HepG2 (cell line): ENCODE measurements around the gene TBX3. TPM values are rescaled to one million over a fixed set of nuclear protein-coding genes. Genes with fewer than 3 reads are reported as not detected.

Experiments used
- ATAC-seq: fragments of 200-7000 bp; cut with Tn5 transposase; 3 replicates; pipeline ENCODE4 v1.9.1; 2020; ENCODE audit warnings: mild to moderate bottlenecking, moderate library complexity
- BruUV-seq: library from RNA; stranded (reverse); fragments of 400-500 nt; replicated peaks from 2 replicates; lab custom pipeline; 2021; lab: Mats Ljungman, UMichigan
- CTCF ChIA-PET: fragments of 300-600 bp; formaldehyde crosslinking; extraction: SDS; loops from one replicate; lab custom pipeline; 2021; ENCODE audit warnings: low total read pairs, inconsistent platforms, low intra/inter-chr PET ratio; lab: Yijun Ruan, JAX
- POLR2A ChIA-PET: fragments of 350-600 bp; sonication (Branson Sonifier 250); formaldehyde crosslinking; loops from one replicate; lab custom pipeline; 2020; ENCODE audit warnings: antibody characterized with exemption, inconsistent platforms; lab: Yijun Ruan, JAX
- DNase-seq: peaks from one replicate; pipeline ENCODE4 v3.0.0-alpha.2; 2015; ENCODE audit warnings: low spot score
- FAIRE-seq: peaks from 3 replicates; lab custom pipeline; 2011; peaks lifted over from hg19 to GRCh38; lab: Jason Lieb, UNC
- H2AFZ ChIP-seq: one replicate; pipeline ENCODE4 v1.6.1; 2011; ENCODE audit warnings: low read length, inconsistent platforms
- H3K27ac ChIP-seq: fragments of 300-600 bp; 3 replicates; pipeline ENCODE4 v1.8.0; 2011; ENCODE audit warnings: mixed run types, mild to moderate bottlenecking, mixed read lengths, low read length, inconsistent platforms; ENCODE audit not compliant: insufficient read depth; ENCODE audit errors: extremely low read length
- H3K27me3 ChIP-seq, 2 experiments: fragments of 200-600 bp in 1 of 2; 2 replicates in 1 of 2; 3 replicates in 1 of 2; pipeline versions ENCODE4 v1.6.0 to v1.8.0; 2011; ENCODE audit warnings: low read length in 2 of 2, mild to moderate bottlenecking in 2 of 2, moderate library complexity in 2 of 2, inconsistent platforms in 1 of 2; ENCODE audit not compliant: insufficient read depth in 2 of 2, control insufficient read depth in 1 of 2
- H3K36me3 ChIP-seq, 2 experiments: fragments of 200-600 bp in 1 of 2; replicated peaks in 1 of 2; 2 replicates in 1 of 2; 3 replicates in 1 of 2; pipeline versions ENCODE4 v1.5.1 to v1.8.0; 2011; ENCODE audit warnings: low read length in 2 of 2, inconsistent platforms in 1 of 2; ENCODE audit not compliant: insufficient read depth in 2 of 2, control insufficient read depth in 1 of 2
- H3K4me1 ChIP-seq: 2 replicates; pipeline ENCODE4 v1.5.1; 2012; ENCODE audit warnings: low read length, inconsistent platforms; ENCODE audit not compliant: insufficient read depth
- H3K4me2 ChIP-seq: 2 replicates; pipeline ENCODE4 v1.6.0; 2011; ENCODE audit warnings: low read depth, low read length, inconsistent platforms
- H3K4me3 ChIP-seq, 3 experiments: fragments of 200-600 bp in 1 of 3; sonication (generic), shearing (Covaris generic) in 1 of 3; replicated peaks in 1 of 3; 2 replicates each; pipeline ENCODE4 v1.5.1; 2011 to 2016; ENCODE audit warnings: low read length in 3 of 3, inconsistent platforms in 2 of 3, low read depth in 2 of 3, mild to moderate bottlenecking in 2 of 3, control low read depth in 1 of 3, mixed read lengths in 1 of 3; ENCODE audit not compliant: insufficient read depth in 1 of 3
- H3K79me2 ChIP-seq: one replicate; pipeline ENCODE4 v1.6.1; 2011; ENCODE audit warnings: low read length, inconsistent platforms; ENCODE audit not compliant: insufficient read depth
- H3K9ac ChIP-seq: 2 replicates; pipeline ENCODE4 v1.6.0; 2011; ENCODE audit warnings: mild to moderate bottlenecking, low read depth, low read length, inconsistent platforms; ENCODE audit not compliant: insufficient read depth
- H3K9me3 ChIP-seq: 2 replicates; pipeline ENCODE4 v1.5.1; 2012; ENCODE audit warnings: mild to moderate bottlenecking, low read length
- H4K20me1 ChIP-seq: 2 replicates; pipeline ENCODE4 v1.6.0; 2011; ENCODE audit warnings: inconsistent platforms, mild to moderate bottlenecking, low read length, moderate library complexity; ENCODE audit not compliant: insufficient read depth
- ADNP ChIP-seq: sonication (generic); formaldehyde crosslinking; IDR thresholded peaks from 2 replicates; pipeline ENCODE4 v1.4.0; 2020; ENCODE audit warnings: missing genetic modification reagents
- DNMT3B ChIP-seq: conservative IDR thresholded peaks from 2 replicates; pipeline ENCODE4 v1.6.1; 2016; ENCODE audit warnings: missing biosample characterization, control low read depth
- FOXC1 ChIP-seq: sonication (generic); formaldehyde crosslinking; IDR thresholded peaks from 2 replicates; pipeline ENCODE4 v1.8.0; 2022; ENCODE audit warnings: mild to moderate bottlenecking, missing genetic modification reagents, borderline replicate concordance
- HOXA5 ChIP-seq: sonication (generic); formaldehyde crosslinking; IDR thresholded peaks from 2 replicates; pipeline ENCODE4 v1.4.0; 2020; ENCODE audit warnings: missing genetic modification reagents
- KLF13 ChIP-seq: sonication (generic); formaldehyde crosslinking; IDR thresholded peaks from 2 replicates; pipeline ENCODE4 v1.4.0; 2020; ENCODE audit warnings: mild to moderate bottlenecking, missing genetic modification reagents
- SKI ChIP-seq: fragments of 450-650 bp; IDR thresholded peaks from one replicate; pipeline ENCODE4 v1.6.1; 2018; ENCODE audit warnings: mild to moderate bottlenecking; ENCODE audit not compliant: partially characterized antibody
- ZMYM2 ChIP-seq: sonication (generic); formaldehyde crosslinking; IDR thresholded peaks from 2 replicates; pipeline ENCODE4 v1.8.0; 2022; ENCODE audit warnings: mild to moderate bottlenecking, missing genetic modification reagents
- ZNF10 ChIP-seq: sonication (generic); formaldehyde crosslinking; IDR thresholded peaks from 2 replicates; pipeline ENCODE4 v1.4.0; 2020; ENCODE audit warnings: mild to moderate bottlenecking, low read depth, missing genetic modification reagents, borderline replicate concordance
- ZNF232 ChIP-seq: sonication (generic); formaldehyde crosslinking; IDR thresholded peaks from 2 replicates; pipeline ENCODE4 v1.4.0; 2020; ENCODE audit warnings: missing genetic modification reagents, borderline replicate concordance
- ZNF329 ChIP-seq: sonication (generic); formaldehyde crosslinking; IDR thresholded peaks from 2 replicates; pipeline ENCODE4 v1.9.0; 2021; ENCODE audit warnings: low read depth, mild to moderate bottlenecking, missing genetic modification reagents
- ZNF615 ChIP-seq: sonication (generic); formaldehyde crosslinking; IDR thresholded peaks from 2 replicates; pipeline ENCODE4 v1.5.0; 2020; ENCODE audit warnings: mild to moderate bottlenecking, missing genetic modification reagents, borderline replicate concordance
- ZNF746 ChIP-seq: sonication (generic); formaldehyde crosslinking; IDR thresholded peaks from 2 replicates; pipeline ENCODE4 v1.8.0; 2022; ENCODE audit warnings: mild to moderate bottlenecking, missing genetic modification reagents
- ZSCAN9 ChIP-seq: IDR thresholded peaks from 2 replicates; pipeline ENCODE4 v1.6.1; 2016; ENCODE audit warnings: borderline replicate concordance
- WGBS: methylation state at CpG from one replicate; pipeline ENCODE4 v1.1.6; 2017; ENCODE audit warnings: low lambda C conversion rate; 5-methylcytosine and 5-hydroxymethylcytosine counted together
- in situ Hi-C: cut with HindIII; loops from 2 replicates; pipeline ENCODE4 v1.10.0; 2017; ENCODE audit warnings: low pct_unique_long_range_greater_than_20kb; ENCODE audit not compliant: extremely low pct_ligation_motif_present
- intact Hi-C: fragments of 100-400 bp; cut with micrococcal nuclease; formaldehyde crosslinking; loops from one replicate; pipeline ENCODE4 v1.10.0; 2022; ENCODE audit not compliant: unreplicated experiment
- polyA plus RNA-seq, 8 experiments: library from polyadenylated mRNA; depleted of rRNA in 3 of 8; stranded (reverse) in 7 of 8; unstranded in 1 of 8; fragments of >200 nt; fragmentation: Illumina TruSeq in 4 of 8; extraction: Trizol in 4 of 8; gene quantifications; 2 replicates each; pipeline versions ENCODE4 v1.2.1 to v1.2.3, GENCODE V29; 2011 to 2016; ENCODE audit warnings: low read depth in 4 of 8, missing spikeins in 1 of 8, mixed read lengths in 1 of 8; ENCODE audit not compliant: insufficient read depth in 1 of 8
- total RNA-seq, 5 experiments: library from RNA; depleted of rRNA; stranded (reverse); fragments of >200 nt; fragmentation: Illumina TruSeq; extraction: Trizol; gene quantifications; 2 replicates each; pipeline ENCODE4 v1.2.3, GENCODE V29; 2016; ENCODE audit warnings: low read depth in 1 of 5
- TF ChIP-seq, protein P1 (sequence below): sonication (generic); formaldehyde crosslinking; IDR thresholded peaks from 2 replicates; pipeline ENCODE4 v1.9.0; 2021; ENCODE audit warnings: missing genetic modification reagents, borderline replicate concordance

TBX3 gene
- total and polyA plus RNA-seq, 2 of the 13 experiments (the other 11 are each of a cell fraction or from before 2014, with no cell fraction given), result 27.1 to 42.4 TPM

DNA sequence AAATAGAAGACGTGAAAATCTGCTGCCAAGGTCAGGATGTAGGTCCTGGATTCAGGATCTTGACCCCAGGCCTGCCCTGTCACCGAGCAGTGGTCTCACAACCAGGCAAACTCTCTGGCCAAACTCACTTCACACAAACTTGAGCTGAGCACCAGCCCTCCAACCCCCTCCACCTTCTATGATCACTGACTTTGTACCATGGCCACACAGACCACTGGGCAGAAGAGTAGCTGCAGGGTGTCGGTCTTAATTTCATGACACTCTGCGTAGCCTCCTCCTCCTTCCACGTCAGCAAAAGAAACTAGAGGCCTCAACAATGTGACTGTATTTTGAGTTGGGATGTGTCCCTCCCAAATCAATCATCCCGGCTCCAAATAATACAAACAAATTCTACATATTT lies 7.2 kb upstream of the TBX3 start:
- H3K4me2 ChIP-seq, result no peak overlapping the region
- H4K20me1 ChIP-seq, result no peaks in the 10 kb centered on the region
- H3K9ac ChIP-seq, result 0 out of 2 replicates have a peak overlapping the region, but pooled peaks have one; percentile 14
- H3K4me1 ChIP-seq, result 0 out of 2 replicates have a peak, but pooled peaks cover 11% of the 10 kb centered on the region
- H3K4me3 ChIP-seq, result no peak overlapping the region
- H3K36me3 ChIP-seq, result no peaks in the 10 kb centered on the region
- no peak overlapping the region for H3K27ac ChIP-seq
- POLR2A ChIA-PET, result no interaction called here
- DNase-seq (no peak), ATAC-seq (no peak)
- H3K27me3 ChIP-seq, result no peaks in the 10 kb centered on the region
- TF ChIP-seq HOXA5 (CRISPR knock-in tag) (no peak), DNMT3B (CRISPR knock-in tag) (no peak), ZNF232 (CRISPR knock-in tag) (no peak)
- TF ChIP-seq, all 625 proteins: peak for 0
- CTCF ChIA-PET, result no interaction called here
- H3K79me2 ChIP-seq, result no peaks in the 10 kb centered on the region
- H3K9me3 ChIP-seq, result no peaks in the 10 kb centered on the region
- no peak for FAIRE-seq
- intact Hi-C loops (no loop called here), in situ Hi-C loops (no loop called here)
- H2AFZ ChIP-seq, result no peak overlapping the region
- BruUV-seq, result no TSS peak
- WGBS, result 83% methylated on average over 5 of the region's 6 CpGs

DNA sequence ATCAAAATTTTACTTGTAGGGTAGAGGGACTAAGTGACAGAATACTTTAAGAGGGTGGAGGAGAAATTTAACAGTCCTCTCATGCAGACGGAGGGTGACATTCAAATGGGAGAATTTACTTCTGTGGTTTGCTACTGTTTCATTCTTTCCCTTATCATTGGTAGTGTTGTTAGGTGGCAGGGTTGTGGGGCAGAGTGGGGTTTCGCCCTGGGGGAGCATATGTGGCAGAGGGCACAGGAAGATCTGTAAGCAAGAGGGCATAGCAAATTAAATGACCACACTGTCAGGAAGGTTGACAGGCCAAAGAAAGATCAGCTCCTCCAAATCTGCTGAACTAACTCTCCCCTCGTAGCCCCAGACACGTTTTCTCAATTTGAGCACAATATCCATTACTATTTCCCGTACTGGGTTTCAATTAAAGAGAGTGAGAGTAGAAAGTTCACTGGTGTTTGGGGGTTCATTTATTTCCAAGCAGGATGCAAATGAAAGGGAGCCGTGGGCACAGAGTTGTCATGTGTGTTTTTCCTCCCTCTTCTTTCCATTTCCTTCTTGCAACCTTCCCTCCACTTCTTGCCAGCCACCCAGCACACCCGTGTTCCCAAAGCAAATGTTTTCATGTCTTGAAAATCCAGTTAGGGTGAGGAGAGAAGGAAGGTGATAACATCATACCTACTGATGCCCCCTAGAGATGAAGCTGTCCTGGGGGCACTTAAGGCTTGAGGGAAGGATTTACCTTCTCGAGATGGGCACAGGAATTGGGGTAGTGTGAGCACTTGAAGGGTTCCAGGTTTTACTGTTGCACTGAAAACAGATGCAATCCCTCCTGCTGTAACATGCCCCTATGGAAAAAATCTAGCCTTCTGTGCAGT lies 6.5 kb upstream of the TBX3 start:
- Histone ChIP-seq H3K4me3 (no peak overlapping the region), H3K9ac (no peak overlapping the region), H3K27me3 (no peaks in the 10 kb centered on the region), H3K27ac (no peak overlapping the region), H4K20me1 (no peaks in the 10 kb centered on the region), H3K4me1 (peaks cover 17% of the 10 kb centered on the region), H3K36me3 (no peaks in the 10 kb centered on the region), H3K9me3 (no peaks in the 10 kb centered on the region), H3K79me2 (peaks cover under 1% of the 10 kb centered on the region), H2AFZ (no peak overlapping the region), H3K4me2 (no peak overlapping the region)
- ATAC-seq (no peak), DNase-seq (no peak), FAIRE-seq (no peak)
- in situ Hi-C loops (no loop called here), intact Hi-C loops (no loop called here)
- ChIA-PET CTCF (no interaction called here), POLR2A (no interaction called here)
- WGBS, result 85% methylated on average over 8 of the region's 8 CpGs
- BruUV-seq, result no TSS peak
- TF ChIP-seq ZNF329 (CRISPR knock-in tag), result no peak
- no peak for TF ChIP-seq FOXC1 (CRISPR knock-in tag)
- TF ChIP-seq ADNP (CRISPR knock-in tag), result no peak
- TF ChIP-seq ZSCAN9 (CRISPR knock-in tag), result no peak
- TF ChIP-seq KLF13 (CRISPR knock-in tag), result no peak
- no peak for TF ChIP-seq SKI
- no peak for TF ChIP-seq ZNF615 (CRISPR knock-in tag)
- TF ChIP-seq ZNF746 (CRISPR knock-in tag), result no peak
- TF ChIP-seq, protein P1, sequence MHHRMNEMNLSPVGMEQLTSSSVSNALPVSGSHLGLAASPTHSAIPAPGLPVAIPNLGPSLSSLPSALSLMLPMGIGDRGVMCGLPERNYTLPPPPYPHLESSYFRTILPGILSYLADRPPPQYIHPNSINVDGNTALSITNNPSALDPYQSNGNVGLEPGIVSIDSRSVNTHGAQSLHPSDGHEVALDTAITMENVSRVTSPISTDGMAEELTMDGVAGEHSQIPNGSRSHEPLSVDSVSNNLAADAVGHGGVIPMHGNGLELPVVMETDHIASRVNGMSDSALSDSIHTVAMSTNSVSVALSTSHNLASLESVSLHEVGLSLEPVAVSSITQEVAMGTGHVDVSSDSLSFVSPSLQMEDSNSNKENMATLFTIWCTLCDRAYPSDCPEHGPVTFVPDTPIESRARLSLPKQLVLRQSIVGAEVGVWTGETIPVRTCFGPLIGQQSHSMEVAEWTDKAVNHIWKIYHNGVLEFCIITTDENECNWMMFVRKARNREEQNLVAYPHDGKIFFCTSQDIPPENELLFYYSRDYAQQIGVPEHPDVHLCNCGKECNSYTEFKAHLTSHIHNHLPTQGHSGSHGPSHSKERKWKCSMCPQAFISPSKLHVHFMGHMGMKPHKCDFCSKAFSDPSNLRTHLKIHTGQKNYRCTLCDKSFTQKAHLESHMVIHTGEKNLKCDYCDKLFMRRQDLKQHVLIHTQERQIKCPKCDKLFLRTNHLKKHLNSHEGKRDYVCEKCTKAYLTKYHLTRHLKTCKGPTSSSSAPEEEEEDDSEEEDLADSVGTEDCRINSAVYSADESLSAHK, result no peak
- TF ChIP-seq ZMYM2 (CRISPR knock-in tag), result no peak
- TF ChIP-seq ZNF10 (CRISPR knock-in tag), result no peak
